Coronary artery (tissue), 2 donors: Measurements from ENCODE around the gene FTH1.

Source experiments
- DNase-seq: peaks from one replicate; pipeline ENCODE4 v3.0.0-alpha.2; 2017; ENCODE audit warnings: low spot score
- H3K27ac ChIP-seq, 2 donors: fragments of 200-600 bp; sonication (generic); one replicate each; pipeline ENCODE4 v1.5.1; 2016 to 2019
- H3K4me3 ChIP-seq: fragments of 200-600 bp; sonication (generic); 2 replicates; pipeline ENCODE4 v1.5.1; 2016; ENCODE audit warnings: mild to moderate bottlenecking, moderate library complexity
- TF ChIP-seq, protein P1 (sequence below): fragments of 200-600 bp; sonication (generic); IDR thresholded peaks from one replicate; pipeline ENCODE4 v1.5.1; 2019; ENCODE audit warnings: antibody characterized with exemption

Gene FTH1

DNA sequence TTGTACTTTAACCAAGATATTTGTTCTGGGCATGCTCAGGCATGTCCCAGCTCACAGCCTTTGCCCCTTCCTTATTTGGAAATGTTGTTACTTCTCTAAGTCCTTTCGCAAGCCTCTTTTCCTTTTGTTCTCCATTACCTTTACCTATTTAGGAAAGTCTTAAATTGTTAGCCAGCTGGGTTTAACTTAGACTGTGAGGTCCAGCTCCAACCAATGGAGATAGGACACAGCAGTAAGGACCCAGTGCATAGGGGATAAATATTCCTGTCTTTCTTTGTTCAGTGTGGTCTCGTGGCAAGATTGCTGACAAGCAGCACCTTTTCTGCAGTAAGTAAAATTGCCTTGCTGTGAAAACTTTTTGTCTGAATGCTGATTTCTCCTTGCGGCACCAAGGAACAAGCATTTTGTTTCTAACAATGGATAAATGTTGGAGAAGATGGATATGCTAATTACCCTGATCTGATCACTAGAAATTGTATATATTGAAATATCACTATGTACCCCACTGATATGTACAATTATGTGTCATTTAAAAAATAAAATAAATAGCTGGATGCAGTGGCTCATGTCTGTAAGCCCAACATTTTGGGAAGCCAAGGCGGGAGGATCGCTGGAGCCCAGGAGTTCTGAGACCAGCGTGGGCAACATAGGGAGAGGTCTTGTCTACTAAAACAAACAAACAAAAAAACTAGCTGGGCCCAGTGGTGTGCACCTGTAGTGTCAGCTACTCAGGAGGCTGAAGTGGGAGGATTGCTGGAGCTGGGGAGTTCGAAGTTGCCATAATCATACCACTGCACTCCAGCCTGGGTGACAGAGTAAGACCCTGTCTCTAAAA lies 31.9 kb upstream of the FTH1 start:
- TF ChIP-seq, protein P1, sequence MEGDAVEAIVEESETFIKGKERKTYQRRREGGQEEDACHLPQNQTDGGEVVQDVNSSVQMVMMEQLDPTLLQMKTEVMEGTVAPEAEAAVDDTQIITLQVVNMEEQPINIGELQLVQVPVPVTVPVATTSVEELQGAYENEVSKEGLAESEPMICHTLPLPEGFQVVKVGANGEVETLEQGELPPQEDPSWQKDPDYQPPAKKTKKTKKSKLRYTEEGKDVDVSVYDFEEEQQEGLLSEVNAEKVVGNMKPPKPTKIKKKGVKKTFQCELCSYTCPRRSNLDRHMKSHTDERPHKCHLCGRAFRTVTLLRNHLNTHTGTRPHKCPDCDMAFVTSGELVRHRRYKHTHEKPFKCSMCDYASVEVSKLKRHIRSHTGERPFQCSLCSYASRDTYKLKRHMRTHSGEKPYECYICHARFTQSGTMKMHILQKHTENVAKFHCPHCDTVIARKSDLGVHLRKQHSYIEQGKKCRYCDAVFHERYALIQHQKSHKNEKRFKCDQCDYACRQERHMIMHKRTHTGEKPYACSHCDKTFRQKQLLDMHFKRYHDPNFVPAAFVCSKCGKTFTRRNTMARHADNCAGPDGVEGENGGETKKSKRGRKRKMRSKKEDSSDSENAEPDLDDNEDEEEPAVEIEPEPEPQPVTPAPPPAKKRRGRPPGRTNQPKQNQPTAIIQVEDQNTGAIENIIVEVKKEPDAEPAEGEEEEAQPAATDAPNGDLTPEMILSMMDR: no peak
- Histone ChIP-seq H3K27ac (no peak overlapping the region), H3K4me3 (no peak overlapping the region)
- DNase-seq: no peak

DNA sequence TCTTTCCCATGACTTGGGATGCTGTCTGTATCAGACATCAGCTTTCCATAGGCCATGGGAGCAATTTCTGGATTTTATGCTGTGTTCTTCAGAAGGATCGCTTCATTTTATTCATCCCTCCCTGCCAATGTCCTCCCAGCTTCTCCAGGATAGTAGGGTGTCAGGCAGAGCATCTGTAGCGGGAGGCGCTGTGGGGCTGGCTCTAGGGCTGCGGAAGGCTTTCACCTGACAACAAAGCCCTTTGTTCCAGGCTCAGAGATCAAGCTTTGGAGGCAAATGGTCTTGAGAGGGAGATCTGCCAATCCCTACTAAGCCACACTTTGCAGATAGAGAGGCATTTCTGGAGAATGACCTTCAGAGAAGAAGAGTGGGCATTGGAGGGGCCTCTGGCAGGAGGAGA lies 29.5 kb upstream of the FTH1 start:
- Histone ChIP-seq H3K4me3 (no peak overlapping the region), H3K27ac (no peak overlapping the region)
- TF ChIP-seq, protein P1: no peak
- DNase-seq: no peak

DNA sequence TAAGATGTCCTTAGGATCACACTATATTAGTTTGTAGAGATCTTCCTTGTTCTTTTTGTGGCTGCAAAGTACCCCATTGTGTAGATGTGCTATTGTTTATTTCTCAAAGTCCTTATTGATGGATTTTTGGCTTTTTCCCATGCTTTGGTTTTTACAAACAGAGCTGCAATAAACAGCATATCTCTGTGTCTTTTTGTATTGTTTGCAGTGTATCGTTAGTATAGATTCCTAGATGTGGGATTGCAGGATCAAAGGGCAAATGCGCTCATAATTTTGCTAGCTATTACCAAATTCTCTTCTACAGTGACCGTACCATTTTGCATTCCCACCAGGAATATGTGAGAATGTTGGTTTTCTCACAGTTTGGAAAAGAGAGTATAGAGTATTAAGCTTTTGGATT lies 27.5 kb upstream of the FTH1 start:
- Histone ChIP-seq H3K27ac (no peak overlapping the region), H3K4me3 (no peak overlapping the region)
- TF ChIP-seq, protein P1: no peak
- no peak for DNase-seq

DNA sequence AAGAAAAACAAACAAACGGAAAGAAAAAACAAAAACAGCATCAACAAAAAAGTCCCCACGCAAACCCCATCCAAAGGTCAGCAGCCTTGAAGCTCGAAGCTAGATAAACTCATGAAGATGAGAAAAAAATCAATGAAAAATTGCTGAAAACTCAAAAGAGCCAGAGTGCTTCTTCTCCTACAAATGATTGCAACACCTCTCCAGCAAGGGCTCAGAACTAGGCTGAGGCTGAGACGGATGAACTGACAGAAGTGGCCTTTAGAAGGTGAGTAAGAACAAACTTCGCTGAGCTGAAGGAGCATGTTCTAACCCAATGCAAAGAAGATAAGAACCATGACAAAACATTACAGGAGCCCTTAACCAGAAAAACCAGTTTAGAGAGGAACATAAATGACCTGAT lies 18.4 kb upstream of the FTH1 start:
- TF ChIP-seq, protein P1: no peak
- no peak for DNase-seq
- Histone ChIP-seq H3K4me3 (no peak overlapping the region), H3K27ac (no peak overlapping the region)

DNA sequence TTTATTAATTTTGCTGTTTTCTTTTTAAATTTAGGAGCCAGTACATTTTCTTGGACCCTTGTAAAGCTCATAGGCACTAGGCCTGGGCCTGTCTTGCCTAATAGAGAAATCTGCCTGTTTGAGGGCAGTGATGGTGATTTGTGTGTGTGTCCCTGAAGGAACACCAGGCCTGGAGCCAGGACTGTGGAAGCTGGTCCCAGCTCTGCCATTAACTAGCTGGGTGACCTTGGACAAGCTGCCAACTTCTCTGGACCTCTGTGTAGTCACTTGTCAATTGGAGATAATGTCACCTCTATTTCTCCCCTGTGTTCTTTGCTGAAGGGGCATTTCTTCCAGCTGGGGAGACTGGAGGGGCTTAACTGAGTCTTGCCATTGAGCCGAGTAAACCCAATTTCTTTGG lies 16.0 kb upstream of the FTH1 start:
- TF ChIP-seq, protein P1: no peak
- H3K27ac ChIP-seq: no peak overlapping the region
- no peak for DNase-seq
- no peak overlapping the region for H3K4me3 ChIP-seq

DNA sequence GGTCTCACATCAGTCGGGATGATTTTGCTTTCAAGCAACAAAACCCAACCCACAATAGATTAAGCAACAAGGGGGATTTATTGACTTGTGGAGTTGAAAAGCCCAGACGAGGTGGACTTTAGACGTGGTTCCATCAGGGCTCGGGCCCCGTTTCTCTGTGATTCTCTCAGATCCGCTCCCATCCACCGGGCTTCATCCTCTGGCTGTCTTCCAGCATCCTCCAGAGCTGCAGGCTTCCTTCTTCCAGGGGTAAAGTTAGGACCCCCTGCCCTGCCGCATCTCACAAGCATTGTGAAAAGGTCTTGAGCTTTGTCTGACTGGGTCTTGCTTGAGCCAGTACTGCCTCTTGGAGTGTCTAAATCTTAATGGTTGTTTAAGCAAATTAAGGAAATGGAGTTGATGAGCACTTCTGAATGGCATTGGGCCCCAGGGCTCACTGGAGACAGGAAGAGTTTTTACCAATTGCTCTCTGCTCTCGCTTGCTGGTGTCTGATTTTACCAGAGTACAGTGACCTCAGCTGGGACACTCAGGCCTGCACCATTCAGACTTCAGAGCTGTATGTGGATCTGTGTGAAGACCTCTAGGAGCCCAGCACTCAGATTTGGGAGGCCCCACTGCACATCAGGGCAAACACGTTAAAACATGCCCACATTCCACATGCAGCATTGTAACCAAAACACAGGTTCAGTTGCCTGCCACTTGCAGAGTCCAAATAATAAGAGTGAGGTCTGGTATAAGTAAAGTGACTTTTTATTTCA lies 13.5 kb upstream of the FTH1 start:
- no peak for DNase-seq
- Histone ChIP-seq H3K4me3 (no peak overlapping the region), H3K27ac (no peak overlapping the region)
- TF ChIP-seq, protein P1: no peak
